KOPT-K1 (cell line): ENCODE results near the gene GPC5.

Source experiments
- H3K27ac ChIP-seq: fragments of 200-600 bp; sonication (generic); 2 replicates; pipeline ENCODE4 v1.5.1; 2016; ENCODE audit warnings: antibody characterized with exemption, mild to moderate bottlenecking, low read depth, low read length; ENCODE audit not compliant: poor library complexity, severe bottlenecking
- H3K36me3 ChIP-seq: fragments of 200-600 bp; sonication (generic); 2 replicates; pipeline ENCODE4 v1.5.1; 2017; ENCODE audit warnings: antibody characterized with exemption, mild to moderate bottlenecking, low read length, moderate library complexity; ENCODE audit not compliant: insufficient read depth
- H3K9me3 ChIP-seq: fragments of 200-600 bp; sonication (generic); 2 replicates; pipeline ENCODE4 v1.5.1; 2017; ENCODE audit warnings: antibody characterized with exemption, low read length, mild to moderate bottlenecking; ENCODE audit not compliant: insufficient read depth, poor library complexity, severe bottlenecking

Gene GPC5

DNA sequence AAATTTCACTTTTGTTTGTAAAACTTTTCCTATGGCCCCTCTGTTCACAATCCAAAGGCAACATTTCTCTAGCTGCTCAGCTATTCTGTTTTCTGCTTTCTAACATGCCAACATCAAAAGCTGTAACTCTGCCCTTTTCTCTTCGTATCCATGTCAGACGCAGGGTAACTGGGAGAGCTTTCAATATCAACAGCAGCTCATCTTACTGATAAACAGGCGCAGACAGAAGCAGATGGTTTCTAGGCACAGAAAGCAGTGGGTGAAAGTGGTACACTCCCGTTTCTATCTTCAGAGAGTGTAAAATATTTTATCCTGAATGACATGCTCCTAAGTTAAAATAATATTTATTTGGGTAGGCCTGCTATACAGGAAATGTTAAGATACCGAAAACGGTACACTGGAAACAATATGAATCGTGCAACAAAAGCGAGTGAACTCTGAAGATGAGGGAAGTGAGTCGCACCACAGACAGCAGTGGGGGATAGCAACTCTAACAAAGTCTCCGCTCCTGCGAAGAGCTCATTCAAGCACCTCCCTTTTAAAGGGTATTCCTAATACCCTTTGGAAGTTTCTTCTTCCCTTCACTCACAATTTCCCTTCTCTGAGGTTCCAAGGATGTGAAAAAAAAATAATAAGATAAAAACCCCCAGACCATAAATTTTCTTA is 798.3 kb downstream of the GPC5 start:
- Histone ChIP-seq H3K27ac (no peak overlapping the region), H3K9me3 (no peaks in the 10 kb centered on the region)

DNA sequence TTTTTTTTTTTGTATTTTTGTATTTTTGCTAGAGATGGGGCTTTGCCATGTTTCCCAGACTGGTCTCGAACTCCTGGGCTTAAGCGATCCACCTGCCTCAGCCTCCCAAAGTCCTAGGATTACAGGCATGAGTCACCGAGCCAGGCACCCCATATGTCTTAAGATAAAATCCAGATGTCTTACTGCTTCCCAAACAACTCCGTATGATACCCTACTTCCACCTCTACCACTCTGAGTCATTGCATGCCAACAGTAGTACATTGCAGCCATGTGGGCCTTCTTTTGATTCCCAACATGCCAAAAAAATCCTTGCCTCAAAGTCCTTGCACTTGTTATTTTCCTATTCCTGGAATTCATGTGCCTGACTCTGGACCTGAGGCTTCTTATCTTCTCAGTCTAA is 799.2 kb downstream of the GPC5 start:
- Histone ChIP-seq H3K9me3 (no peaks in the 10 kb centered on the region), H3K36me3 (no peaks in the 10 kb centered on the region), H3K27ac (no peak overlapping the region)

More for the DNA sequence above, 798.3 kb downstream of the GPC5 start:
- no peaks in the 10 kb centered on the region for H3K36me3 ChIP-seq

DNA sequence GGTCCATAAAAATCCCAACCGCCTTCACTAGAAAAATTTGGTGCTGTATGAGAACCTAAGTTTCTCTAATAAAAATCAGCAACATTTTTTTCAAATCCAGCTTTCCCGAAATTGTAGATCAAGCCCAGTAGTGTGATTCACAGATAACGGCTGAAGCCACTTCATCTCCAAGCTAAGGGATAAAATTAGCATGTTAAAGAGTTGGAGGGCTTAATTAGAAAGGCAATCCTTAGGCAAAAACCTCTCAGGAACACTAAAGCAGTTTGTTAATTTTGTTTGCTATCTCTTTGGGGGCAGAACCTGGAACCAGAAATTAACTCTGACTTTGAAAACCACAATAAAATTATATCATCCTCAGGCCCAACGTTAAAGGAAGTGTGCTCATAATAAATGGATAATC is 820.2 kb downstream of the GPC5 start:
- H3K36me3 ChIP-seq: no peaks in the 10 kb centered on the region
- no peak overlapping the region for H3K27ac ChIP-seq
- no peaks in the 10 kb centered on the region for H3K9me3 ChIP-seq

DNA sequence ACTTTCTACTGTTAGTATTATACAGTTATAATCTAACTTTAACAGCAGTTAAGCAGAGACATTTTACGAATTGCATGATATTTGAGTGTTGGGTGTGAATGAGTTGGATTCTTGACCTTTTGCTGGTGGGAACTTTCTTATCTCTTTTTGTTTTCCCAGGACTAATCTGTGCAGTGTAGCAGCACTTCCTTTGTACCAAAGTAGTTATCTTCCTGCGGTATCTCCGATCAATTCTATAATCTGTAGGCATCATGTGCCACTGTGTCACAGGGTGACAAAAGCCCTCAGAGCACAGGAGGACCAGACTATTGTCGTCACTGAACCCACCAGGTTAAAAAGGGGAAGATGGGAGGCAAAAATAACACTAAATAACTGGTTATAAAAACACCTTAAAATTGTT is 823.5 kb downstream of the GPC5 start:
- Histone ChIP-seq H3K36me3 (no peaks in the 10 kb centered on the region), H3K9me3 (no peaks in the 10 kb centered on the region), H3K27ac (no peak overlapping the region)

DNA sequence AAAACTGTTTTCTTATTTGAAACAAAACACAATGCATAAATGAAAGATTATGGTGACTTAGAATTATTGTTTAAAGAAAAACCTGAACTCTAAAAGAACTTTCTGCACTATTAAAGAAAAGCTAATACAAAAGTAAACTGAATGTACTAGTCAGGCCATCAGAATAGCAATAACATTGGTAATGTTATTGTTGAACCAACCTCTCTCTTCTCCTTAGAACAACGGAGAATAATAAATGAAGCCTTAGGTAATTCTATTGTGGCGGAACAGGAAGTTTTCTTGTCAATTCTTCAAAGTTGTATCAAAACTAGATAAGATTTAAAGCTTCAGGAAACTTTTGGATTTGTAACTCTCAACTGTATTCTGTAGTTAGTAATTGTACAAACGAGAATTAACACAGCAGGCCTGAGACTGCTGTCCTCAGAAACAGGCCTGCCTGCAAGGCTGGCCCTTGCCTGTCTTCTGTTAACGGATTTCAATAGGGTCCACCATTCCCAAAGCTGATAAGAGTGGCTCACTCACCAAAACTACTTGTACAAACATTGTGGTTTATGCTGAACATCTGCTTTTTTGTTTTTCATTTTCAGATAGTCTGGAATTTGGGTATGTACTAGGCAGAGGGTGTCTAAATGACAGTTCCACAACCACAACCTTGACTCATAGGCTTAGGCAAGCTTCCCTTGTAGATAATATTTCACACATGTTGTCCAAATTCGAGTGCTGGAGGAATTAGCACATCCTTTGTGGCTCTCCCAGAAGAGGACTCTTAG is 825.8 kb downstream of the GPC5 start:
- H3K27ac ChIP-seq: no peak overlapping the region
- H3K36me3 ChIP-seq: no peaks in the 10 kb centered on the region
- no peaks in the 10 kb centered on the region for H3K9me3 ChIP-seq

DNA sequence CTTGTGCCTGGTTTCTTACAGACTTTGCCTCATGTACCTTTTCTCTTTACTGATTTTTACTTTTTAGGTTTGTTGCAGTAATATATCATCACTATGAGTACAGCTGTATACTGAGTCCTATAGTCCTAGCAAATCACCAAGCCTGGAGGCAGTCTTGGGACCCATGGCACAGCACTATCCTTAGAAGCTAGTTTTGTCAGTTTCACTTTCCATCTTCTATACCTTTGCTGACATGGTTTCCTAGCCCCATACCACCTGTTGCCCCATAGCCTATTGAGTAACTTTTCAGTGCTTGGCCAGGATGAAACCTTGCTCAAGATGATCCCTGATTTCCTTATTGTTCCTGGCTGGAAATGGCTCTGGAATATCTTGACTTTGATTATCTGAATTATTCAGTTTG is 826.4 kb downstream of the GPC5 start:
- Histone ChIP-seq H3K9me3 (no peaks in the 10 kb centered on the region), H3K27ac (no peak overlapping the region), H3K36me3 (no peaks in the 10 kb centered on the region)

DNA sequence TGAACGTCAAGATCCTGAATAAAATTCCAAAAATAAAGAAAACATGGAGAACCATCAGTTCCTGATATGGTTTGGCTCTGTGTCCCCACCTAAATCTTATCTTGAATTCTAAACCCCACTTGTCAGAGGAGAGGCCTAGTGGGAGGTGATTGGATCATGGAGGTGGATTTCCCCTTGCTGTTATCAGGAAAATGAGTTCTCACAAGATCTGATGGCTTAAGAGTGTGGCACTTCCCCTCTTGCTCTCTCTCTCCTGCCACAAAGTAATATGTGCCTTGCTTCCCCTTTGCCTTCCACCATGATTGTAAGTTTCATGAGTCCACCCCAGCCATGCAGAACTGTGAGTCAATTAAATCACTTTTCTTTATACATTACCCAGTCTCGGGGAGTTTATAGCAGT is 827.4 kb downstream of the GPC5 start:
- Histone ChIP-seq H3K27ac (no peak overlapping the region), H3K9me3 (no peaks in the 10 kb centered on the region), H3K36me3 (no peaks in the 10 kb centered on the region)

DNA sequence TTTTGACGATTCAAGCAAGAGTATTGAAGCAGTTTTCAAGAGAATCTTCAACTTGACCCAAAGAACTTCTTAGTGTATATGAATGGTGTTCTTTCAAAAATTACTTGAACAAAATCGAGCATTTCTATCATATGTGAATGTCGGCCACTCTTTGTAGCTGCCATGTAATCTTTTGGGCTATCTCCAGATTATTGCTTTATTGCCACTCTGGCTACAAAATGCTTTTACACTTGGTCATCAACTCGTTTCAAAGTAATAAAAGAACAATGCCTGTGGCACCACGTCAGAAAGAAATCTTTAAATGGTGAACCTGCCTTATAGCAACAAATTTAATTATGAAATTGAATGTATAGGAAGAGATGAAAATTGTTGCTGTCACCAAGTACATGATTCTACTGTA is 834.5 kb downstream of the GPC5 start:
- Histone ChIP-seq H3K27ac (no peak overlapping the region), H3K9me3 (no peaks in the 10 kb centered on the region), H3K36me3 (no peaks in the 10 kb centered on the region)

DNA sequence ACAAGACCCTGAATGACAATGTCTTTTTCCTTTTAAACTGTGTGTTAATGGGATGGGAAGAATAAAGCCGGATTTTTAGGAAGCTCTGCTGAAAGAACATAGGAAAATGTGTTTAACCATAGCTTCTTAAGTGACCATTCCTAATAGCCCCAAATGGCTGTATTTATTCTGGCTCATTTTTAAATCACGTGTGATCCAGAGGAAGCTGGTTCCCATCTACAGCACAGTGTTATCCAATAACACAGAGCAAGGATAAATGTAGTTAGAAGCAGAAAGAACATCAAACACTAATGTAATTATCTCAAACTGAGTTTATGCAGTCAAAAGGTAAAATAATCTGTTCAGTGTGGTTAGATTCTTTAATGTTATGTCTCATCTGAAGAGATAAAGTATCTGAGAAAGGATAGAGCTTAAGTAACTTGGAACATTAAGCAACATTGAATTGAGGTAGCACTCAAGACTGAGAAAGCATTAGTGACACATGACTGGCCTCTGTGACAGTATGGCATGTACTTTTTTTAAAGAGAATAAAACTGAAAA is 853.3 kb downstream of the GPC5 start:
- H3K9me3 ChIP-seq: no peaks in the 10 kb centered on the region
- no peaks in the 10 kb centered on the region for H3K36me3 ChIP-seq
- no peak overlapping the region for H3K27ac ChIP-seq

DNA sequence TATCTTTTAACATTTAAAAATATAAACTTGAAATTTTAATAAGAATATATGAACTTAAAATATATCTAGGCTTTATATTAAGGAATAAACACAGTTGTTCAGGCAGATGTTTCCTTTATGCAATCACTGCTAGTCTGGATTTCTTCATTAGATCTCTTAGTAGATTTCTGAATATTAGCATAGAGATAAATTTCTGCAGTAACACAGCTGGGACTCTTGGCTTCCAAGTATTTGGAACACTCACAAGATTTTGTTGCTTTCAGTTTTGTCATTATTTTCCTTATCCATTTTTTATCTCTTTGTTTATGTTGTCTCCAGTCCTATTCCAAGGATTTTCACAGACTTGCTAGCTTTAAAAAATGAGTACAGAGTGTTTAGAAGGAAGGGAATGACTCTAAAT is 857.1 kb downstream of the GPC5 start:
- Histone ChIP-seq H3K36me3 (no peaks in the 10 kb centered on the region), H3K27ac (no peak overlapping the region), H3K9me3 (no peaks in the 10 kb centered on the region)

DNA sequence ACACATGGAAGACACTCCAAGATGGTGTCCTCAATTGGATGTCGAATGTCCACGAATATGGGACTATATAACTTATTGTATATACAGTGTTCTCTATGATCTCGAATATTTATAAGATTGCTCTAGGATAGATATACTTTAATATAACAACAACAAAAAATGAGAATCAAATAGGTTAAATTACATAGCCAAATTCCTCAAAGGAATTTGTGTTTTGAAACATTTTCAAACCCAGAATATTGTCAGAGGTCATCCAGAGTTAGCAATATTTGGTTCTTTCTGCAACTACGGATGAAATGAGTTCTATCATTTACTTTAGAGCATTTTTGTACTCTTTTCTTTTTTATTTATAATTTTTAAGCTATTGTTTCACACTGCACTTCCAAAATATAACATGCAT is 857.8 kb downstream of the GPC5 start:
- H3K27ac ChIP-seq: no peak overlapping the region
- H3K9me3 ChIP-seq: no peaks in the 10 kb centered on the region
- H3K36me3 ChIP-seq: no peaks in the 10 kb centered on the region

DNA sequence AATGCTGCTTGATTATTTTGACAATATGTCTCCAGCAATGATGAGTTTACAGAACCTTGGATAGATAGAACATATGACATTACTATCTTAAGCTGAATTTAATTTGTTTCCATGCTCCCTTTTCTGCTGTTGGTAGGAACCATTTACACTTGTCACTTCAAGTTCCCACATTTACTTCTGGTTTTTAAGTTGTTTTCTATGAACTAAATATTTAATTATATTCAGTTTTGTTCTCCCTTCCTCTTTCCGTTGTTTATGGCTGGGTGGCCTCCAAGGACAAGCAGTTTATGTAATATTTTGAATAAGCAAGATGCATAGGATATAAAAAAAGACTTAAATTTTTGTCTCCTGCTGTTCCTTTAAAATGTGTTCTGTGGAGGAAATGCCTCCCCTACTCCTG is 860.6 kb downstream of the GPC5 start:
- H3K9me3 ChIP-seq: no peaks in the 10 kb centered on the region
- H3K27ac ChIP-seq: no peak overlapping the region
- no peaks in the 10 kb centered on the region for H3K36me3 ChIP-seq

DNA sequence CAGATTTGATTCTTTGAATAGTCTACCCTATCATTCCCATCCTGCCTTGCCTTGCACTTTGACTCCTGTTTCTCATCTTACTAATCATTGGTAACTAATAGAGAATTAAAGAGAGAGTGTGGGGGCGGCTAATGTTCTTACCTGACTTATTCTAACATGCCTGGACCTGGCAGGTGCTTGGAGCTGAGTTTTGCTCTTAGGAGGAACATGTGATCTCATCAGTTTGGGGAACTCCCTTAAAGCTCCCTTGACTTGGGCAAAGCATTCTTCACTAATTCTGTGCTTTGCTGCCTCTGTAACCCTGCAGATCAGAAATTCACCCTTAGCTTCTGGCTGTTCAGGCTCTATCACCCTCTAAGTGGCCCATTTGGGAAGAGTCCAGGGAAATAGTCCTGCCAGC is 861.1 kb downstream of the GPC5 start:
- no peak overlapping the region for H3K27ac ChIP-seq
- no peaks in the 10 kb centered on the region for H3K36me3 ChIP-seq

DNA sequence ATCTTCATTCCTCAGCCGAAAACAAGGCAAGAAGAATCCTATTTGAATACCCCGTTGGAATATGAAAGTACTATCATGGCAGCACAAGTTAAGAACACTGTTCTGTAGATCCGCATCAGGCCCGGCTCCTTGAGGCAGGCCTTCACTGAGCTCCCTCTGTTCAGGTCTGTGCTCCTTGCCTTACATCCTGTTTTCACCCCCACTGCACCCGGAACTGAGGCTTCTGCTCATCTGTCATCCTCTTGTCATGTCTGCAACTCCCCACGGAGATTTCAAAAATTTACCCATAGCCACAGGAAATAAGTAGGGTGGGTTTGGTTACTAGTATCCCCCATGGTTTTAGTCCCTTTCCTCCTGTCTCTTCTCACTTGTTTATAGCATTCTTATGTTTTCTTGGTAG is 861.9 kb downstream of the GPC5 start:
- Histone ChIP-seq H3K27ac (no peak overlapping the region), H3K9me3 (no peaks in the 10 kb centered on the region), H3K36me3 (no peaks in the 10 kb centered on the region)

More for the DNA sequence above, 861.1 kb downstream of the GPC5 start:
- H3K9me3 ChIP-seq: no peaks in the 10 kb centered on the region

DNA sequence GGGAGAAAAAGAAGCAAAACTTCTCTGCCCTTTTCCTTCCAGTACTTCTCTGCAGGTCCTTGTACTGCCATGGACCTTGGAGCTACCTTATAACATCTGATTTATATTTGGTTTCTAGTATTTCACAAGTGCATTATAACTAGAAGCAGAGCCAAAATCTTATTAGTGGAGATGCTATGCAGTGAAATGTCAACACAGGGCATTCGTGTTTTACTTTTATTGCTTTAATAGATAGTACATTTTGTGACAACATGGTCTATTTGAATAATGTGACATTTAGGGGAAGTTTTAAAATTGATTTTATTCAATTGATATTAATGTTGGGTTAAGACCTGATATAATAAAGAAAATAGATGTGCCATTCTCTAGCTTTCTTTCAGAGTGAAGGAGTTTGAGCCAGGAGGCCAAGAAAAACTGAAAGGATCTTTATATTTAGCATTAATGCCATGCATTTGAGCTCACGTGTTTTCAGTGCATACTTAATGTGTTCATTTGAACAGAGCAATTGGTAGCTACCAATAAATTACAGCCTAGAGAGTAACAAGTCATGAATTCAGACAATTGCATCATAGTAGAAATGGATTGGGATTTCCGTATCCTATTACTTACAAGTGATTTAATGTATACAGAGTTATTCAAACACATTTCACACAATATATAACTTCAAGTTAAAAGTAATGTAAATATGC is 863.8 kb downstream of the GPC5 start:
- Histone ChIP-seq H3K36me3 (no peaks in the 10 kb centered on the region), H3K9me3 (no peaks in the 10 kb centered on the region), H3K27ac (no peak overlapping the region)
